Measurements from ENCODE around the gene SLC31A1.

The SLC31A1 gene

DNA sequence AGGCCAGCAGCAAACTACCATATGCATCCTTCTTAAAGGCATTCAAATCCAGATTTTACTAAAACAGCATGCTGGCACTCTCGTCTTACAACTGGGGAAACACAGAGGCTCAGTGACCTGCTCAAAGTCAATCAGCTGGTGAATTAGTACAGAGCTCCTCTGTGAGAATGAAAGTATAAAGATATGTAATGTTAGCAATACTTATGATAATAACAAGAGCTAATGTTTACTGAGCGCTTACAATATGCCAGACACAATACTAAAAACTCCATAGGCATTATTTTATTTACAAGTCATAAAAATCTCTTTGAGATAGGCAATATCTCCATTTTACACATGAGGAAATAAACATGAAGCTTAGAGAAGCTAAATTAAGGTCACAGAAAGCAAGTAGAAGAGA is 28.9 kb upstream of the SLC31A1 start:
- H3K36me3 Mint-ChIP-seq (ENCODE audit: insufficient read depth): peaks cover 51% of the 10 kb centered on the region
- DNase-seq (ENCODE audit: low spot score in 2 of 2) (no peak), ATAC-seq (replicated peaks; ENCODE audit: extremely low read depth, poor library complexity, severe bottlenecking) (no peak)
- no peaks in the 10 kb centered on the region for H3K9me3 Mint-ChIP-seq
- no peak overlapping the region for H3K4me3 Mint-ChIP-seq
- no peaks in the 10 kb centered on the region for H3K4me1 Mint-ChIP-seq
- no peak overlapping the region for H3K27ac Mint-ChIP-seq (ENCODE audit: low read depth)
- no peaks in the 10 kb centered on the region for H3K27me3 Mint-ChIP-seq

GRCh38 chr9:113199683-113200329 is 21.5 kb upstream of the SLC31A1 start:
- Mint-ChIP-seq H3K27ac (ENCODE audit: low read depth) (no peak overlapping the region), H3K9me3 (no peaks in the 10 kb centered on the region), H3K27me3 (no peaks in the 10 kb centered on the region), H3K36me3 (ENCODE audit: insufficient read depth) (peaks cover 51% of the 10 kb centered on the region), H3K4me3 (no peak overlapping the region), H3K4me1 (no peaks in the 10 kb centered on the region)
- ATAC-seq (replicated peaks; ENCODE audit: extremely low read depth, poor library complexity, severe bottlenecking) (no peak), DNase-seq (ENCODE audit: low spot score in 2 of 2) (no peak)

DNA sequence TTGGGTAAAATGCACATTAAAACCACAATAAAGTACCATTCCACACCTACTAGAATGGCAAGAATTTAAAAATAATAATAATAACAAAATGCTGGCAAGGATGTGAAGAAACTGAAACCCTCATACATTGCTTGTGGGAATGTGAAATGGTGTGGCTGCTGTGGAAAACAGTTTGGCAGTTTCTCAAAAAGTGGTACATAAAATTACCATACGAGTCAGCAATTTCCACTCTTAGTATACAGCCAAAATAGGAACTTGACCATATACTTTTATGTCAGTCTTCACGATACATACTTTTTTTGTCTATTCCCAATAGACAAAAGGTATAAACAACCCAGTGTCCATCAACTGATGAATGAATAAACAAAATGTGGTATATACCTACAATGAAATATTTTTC is 15.9 kb upstream of the SLC31A1 start:
- no peaks in the 10 kb centered on the region for H3K9me3 Mint-ChIP-seq
- H3K4me3 Mint-ChIP-seq: no peak overlapping the region
- no peak for ATAC-seq (replicated peaks; ENCODE audit: extremely low read depth, poor library complexity, severe bottlenecking)
- no peak overlapping the region for H3K27ac Mint-ChIP-seq (ENCODE audit: low read depth)
- H3K36me3 Mint-ChIP-seq (ENCODE audit: insufficient read depth): peaks cover 49% of the 10 kb centered on the region
- peaks cover 5% of the 10 kb centered on the region for H3K4me1 Mint-ChIP-seq
- no peaks in the 10 kb centered on the region for H3K27me3 Mint-ChIP-seq
- DNase-seq (ENCODE audit: low spot score in 2 of 2): no peak

DNA sequence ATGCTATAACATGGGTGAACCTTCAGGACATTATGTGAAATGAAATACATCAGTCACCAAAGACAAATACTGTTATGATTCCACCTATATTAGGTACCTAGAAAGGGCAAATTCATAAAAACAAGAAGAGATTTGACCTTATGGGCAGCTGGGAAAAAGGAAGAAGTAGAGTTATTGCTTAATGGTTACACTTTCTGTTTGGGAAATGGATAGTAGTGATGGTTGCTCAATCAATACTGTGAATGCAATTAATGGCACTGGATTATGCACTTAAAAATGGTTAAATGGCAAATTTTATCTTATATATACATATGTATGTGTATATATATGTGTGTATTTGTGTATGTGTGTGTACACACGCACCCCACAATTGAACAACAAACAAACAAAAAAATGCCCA is 15.5 kb upstream of the SLC31A1 start:
- ATAC-seq (replicated peaks; ENCODE audit: extremely low read depth, poor library complexity, severe bottlenecking): no peak
- H3K36me3 Mint-ChIP-seq (ENCODE audit: insufficient read depth): peaks cover 48% of the 10 kb centered on the region
- no peaks in the 10 kb centered on the region for H3K27me3 Mint-ChIP-seq
- no peak overlapping the region for H3K4me3 Mint-ChIP-seq
- DNase-seq (ENCODE audit: low spot score in 2 of 2): no peak
- H3K9me3 Mint-ChIP-seq: no peaks in the 10 kb centered on the region
- H3K27ac Mint-ChIP-seq (ENCODE audit: low read depth): no peak overlapping the region
- H3K4me1 Mint-ChIP-seq: peaks cover 5% of the 10 kb centered on the region

GRCh38 chr9:113210815-113211214 is 10.5 kb upstream of the SLC31A1 start:
- no peaks in the 10 kb centered on the region for H3K27me3 Mint-ChIP-seq
- ATAC-seq (replicated peaks; ENCODE audit: extremely low read depth, poor library complexity, severe bottlenecking) (no peak), DNase-seq (ENCODE audit: low spot score in 2 of 2) (no peak)
- peaks cover 27% of the 10 kb centered on the region for H3K36me3 Mint-ChIP-seq (ENCODE audit: insufficient read depth)
- H3K4me1 Mint-ChIP-seq: peaks cover 15% of the 10 kb centered on the region
- no peak overlapping the region for H3K27ac Mint-ChIP-seq (ENCODE audit: low read depth)
- H3K4me3 Mint-ChIP-seq: no peak overlapping the region
- H3K9me3 Mint-ChIP-seq: no peaks in the 10 kb centered on the region

DNA sequence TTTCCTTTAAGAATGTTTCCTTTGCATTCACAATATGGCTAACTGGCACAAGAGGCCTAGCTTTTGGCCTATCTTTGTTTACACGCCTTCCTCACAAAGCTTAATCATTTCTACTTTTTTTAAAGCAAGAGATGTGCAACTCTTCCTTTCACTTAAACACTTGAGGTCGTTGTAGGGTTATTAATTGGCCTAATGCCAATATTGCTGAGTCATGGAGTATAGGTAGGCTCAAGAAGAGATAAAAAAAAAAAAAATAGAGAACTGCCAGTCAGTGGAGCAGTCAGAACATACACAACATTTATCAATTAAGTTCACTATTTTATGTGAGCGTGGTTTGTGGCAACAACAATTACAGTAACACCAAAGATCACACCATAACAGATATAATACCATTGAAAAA is 6.2 kb upstream of the SLC31A1 start:
- DNase-seq (ENCODE audit: low spot score in 2 of 2) (no peak), ATAC-seq (replicated peaks; ENCODE audit: extremely low read depth, poor library complexity, severe bottlenecking) (no peak)
- Mint-ChIP-seq H3K27ac (ENCODE audit: low read depth) (peak overlapping the region; percentile 86), H3K4me3 (no peak overlapping the region), H3K27me3 (no peaks in the 10 kb centered on the region), H3K36me3 (ENCODE audit: insufficient read depth) (peaks cover 12% of the 10 kb centered on the region), H3K9me3 (no peaks in the 10 kb centered on the region), H3K4me1 (peaks cover 22% of the 10 kb centered on the region)

DNA sequence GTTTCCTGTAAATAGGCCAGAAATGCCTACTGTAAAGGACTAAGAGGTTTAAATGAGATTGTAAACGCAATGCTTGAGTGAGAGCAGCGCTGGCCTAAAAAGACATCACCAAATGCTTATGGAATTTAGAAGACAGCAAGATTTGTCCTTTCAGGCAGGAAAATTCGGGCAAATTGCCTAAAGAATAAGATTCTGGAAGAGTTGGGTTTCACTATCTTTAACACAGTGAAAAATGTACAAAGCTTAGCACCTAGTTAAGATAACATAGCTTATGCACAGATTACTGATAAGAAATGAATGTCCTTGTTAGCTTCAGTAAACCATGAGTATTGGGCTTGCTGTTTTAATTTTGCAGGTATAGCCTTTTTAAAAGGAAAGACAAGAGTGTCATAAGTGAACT is 4.9 kb upstream of the SLC31A1 start:
- H3K9me3 Mint-ChIP-seq: no peaks in the 10 kb centered on the region
- H3K27ac Mint-ChIP-seq (ENCODE audit: low read depth): no peak overlapping the region
- peaks cover 29% of the 10 kb centered on the region for H3K4me1 Mint-ChIP-seq
- ATAC-seq (replicated peaks; ENCODE audit: extremely low read depth, poor library complexity, severe bottlenecking) (no peak), DNase-seq (ENCODE audit: low spot score in 2 of 2) (no peak)
- H3K36me3 Mint-ChIP-seq (ENCODE audit: insufficient read depth): peaks cover 19% of the 10 kb centered on the region
- no peaks in the 10 kb centered on the region for H3K27me3 Mint-ChIP-seq
- no peak overlapping the region for H3K4me3 Mint-ChIP-seq

DNA sequence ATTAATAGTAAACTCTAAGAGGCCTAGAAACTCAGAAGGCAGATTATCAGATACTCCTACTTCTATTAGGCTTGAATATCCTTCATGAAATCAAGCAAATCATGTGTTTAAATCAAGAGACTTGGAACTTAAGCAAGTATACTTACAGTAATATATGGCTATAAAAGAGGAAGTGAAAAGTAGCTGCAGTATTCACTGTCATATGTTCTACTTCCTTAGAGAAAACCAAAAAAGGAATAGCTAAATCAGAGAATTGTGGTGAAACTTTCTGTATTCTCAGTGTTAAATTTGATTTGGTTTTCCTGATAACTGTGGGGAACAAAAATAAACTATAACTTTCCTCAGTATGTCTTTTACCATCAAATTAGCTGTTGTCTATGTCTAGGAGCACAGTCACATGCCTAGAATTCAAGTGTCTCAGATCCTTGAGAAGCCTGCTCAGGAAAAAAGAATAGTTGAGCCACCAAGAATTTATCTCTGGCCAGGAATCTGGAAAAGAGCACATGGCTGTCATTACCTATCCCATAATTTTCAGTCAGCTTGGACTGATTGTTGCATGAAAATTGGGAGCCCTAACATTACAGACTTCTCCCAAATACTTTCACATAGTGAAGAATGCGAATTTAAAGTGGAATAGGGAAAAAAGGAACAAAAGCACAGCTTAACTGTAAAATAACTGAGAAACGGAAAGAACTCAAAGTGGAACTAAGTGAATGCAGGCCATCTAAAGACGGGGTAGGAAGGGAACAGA is 2.0 kb upstream of the SLC31A1 start:
- H3K27ac Mint-ChIP-seq (ENCODE audit: low read depth): peak overlapping the region; percentile 89
- H3K4me1 Mint-ChIP-seq: peaks cover 36% of the 10 kb centered on the region
- H3K4me3 Mint-ChIP-seq: peak overlapping the region; percentile 91
- H3K9me3 Mint-ChIP-seq: no peaks in the 10 kb centered on the region
- peaks cover 16% of the 10 kb centered on the region for H3K36me3 Mint-ChIP-seq (ENCODE audit: insufficient read depth)
- DNase-seq (ENCODE audit: low spot score in 2 of 2): no peak
- H3K27me3 Mint-ChIP-seq: no peaks in the 10 kb centered on the region
- no peak for ATAC-seq (replicated peaks; ENCODE audit: extremely low read depth, poor library complexity, severe bottlenecking)

DNA sequence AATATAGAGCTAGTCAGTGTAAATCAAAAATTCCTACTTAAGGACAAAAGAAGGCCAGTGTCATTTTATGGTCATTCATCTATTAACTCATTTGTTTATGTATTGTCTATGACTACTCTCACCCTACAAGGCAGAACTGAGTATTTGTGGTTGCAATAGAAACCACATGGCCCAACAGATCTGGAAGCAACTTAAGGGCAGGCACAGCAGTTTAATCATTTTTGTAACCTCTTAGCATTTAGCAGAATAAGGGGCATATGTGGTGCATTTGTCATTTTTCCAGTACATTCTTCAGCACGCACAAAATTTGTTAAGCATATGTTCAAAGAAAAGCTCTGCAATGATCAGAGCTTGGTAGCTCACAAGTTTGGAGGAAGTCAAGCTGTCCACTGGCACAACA is 1.4 kb upstream of the SLC31A1 start:
- ATAC-seq (replicated peaks; ENCODE audit: extremely low read depth, poor library complexity, severe bottlenecking) (peak; percentile 12), DNase-seq (ENCODE audit: low spot score in 2 of 2) (no peak)
- Mint-ChIP-seq H3K4me3 (peak overlapping the region; percentile 91), H3K4me1 (peaks cover 30% of the 10 kb centered on the region), H3K36me3 (ENCODE audit: insufficient read depth) (peaks cover 14% of the 10 kb centered on the region), H3K27me3 (no peaks in the 10 kb centered on the region), H3K27ac (ENCODE audit: low read depth) (peak overlapping the region; percentile 89), H3K9me3 (no peaks in the 10 kb centered on the region)

GRCh38 chr9:113220467-113221002 is 809 bp upstream of the SLC31A1 start:
- Mint-ChIP-seq H3K9me3 (no peaks in the 10 kb centered on the region), H3K36me3 (ENCODE audit: insufficient read depth) (peaks cover 12% of the 10 kb centered on the region), H3K4me3 (peak overlapping the region; percentile 91), H3K27me3 (no peaks in the 10 kb centered on the region), H3K4me1 (peaks cover 26% of the 10 kb centered on the region), H3K27ac (ENCODE audit: low read depth) (peak overlapping the region; percentile 89)
- peak; percentile 42 for ATAC-seq (replicated peaks; ENCODE audit: extremely low read depth, poor library complexity, severe bottlenecking)
- DNase-seq (ENCODE audit: low spot score in 2 of 2): no peak

- ATAC-seq (replicated peaks; ENCODE audit: extremely low read depth, poor library complexity, severe bottlenecking) (no peak), DNase-seq (ENCODE audit: low spot score in 2 of 2) (no peak)
- Mint-ChIP-seq H3K9me3 (no peaks in the 10 kb centered on the region), H3K4me3 (peak overlapping the region; percentile 91), H3K27ac (ENCODE audit: low read depth) (peak overlapping the region; percentile 89), H3K4me1 (peaks cover 26% of the 10 kb centered on the region), H3K27me3 (no peaks in the 10 kb centered on the region), H3K36me3 (ENCODE audit: insufficient read depth) (peaks cover 14% of the 10 kb centered on the region)
Observed at GRCh38 chr9:113221800-113222481, 597 bp downstream of the SLC31A1 start.

DNA sequence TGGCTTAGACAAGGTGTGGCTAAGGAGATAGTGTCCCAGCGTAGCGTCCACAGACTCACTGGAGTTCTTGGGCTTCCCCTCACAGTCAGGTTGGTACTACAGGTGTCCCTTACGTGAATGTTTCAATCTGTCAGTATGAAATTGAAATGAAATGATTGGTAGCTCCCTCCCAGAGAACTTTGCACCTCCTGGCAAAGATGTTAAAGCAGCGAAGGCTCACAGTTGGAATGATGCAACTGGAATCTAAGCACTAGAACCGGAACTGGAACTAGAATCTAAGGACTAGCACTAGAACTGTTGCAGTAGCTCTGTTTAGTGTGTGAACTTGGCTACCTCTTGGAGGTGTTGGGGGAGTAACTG is 1.1 kb downstream of the SLC31A1 start:
- no peaks in the 10 kb centered on the region for H3K27me3 Mint-ChIP-seq
- peak overlapping the region; percentile 91 for H3K4me3 Mint-ChIP-seq
- peaks cover 12% of the 10 kb centered on the region for H3K36me3 Mint-ChIP-seq (ENCODE audit: insufficient read depth)
- no peak overlapping the region for H3K27ac Mint-ChIP-seq (ENCODE audit: low read depth)
- DNase-seq (ENCODE audit: low spot score in 2 of 2) (no peak), ATAC-seq (replicated peaks; ENCODE audit: extremely low read depth, poor library complexity, severe bottlenecking) (no peak)
- H3K9me3 Mint-ChIP-seq: no peaks in the 10 kb centered on the region
- H3K4me1 Mint-ChIP-seq: peaks cover 26% of the 10 kb centered on the region

DNA sequence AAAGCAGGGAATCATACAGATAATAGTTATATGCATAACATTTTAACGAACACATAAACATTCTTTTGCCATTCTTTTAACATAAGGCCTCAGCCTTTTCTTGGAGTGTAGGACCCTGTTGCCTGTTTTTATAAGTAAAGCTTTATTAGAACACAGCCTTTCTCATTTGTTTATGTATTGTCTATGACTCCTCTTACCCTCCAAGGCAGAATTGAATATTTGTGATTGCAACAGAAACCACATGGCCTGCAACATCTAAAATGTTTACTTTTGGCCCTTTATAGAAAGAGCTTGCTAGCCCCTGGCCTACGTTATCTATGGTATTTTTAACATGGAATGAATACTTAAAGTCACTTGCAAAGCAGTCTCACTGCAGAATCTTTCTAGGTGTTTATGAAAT is 2.6 kb downstream of the SLC31A1 start:
- Mint-ChIP-seq H3K27ac (ENCODE audit: low read depth) (no peak overlapping the region), H3K4me3 (no peak overlapping the region), H3K9me3 (no peaks in the 10 kb centered on the region), H3K27me3 (no peaks in the 10 kb centered on the region), H3K4me1 (peaks cover 26% of the 10 kb centered on the region), H3K36me3 (ENCODE audit: insufficient read depth) (peaks cover 11% of the 10 kb centered on the region)
- DNase-seq (ENCODE audit: low spot score in 2 of 2): no peak
- no peak for ATAC-seq (replicated peaks; ENCODE audit: extremely low read depth, poor library complexity, severe bottlenecking)
